A673 (cell line): Measurements from ENCODE around the gene XRCC4. TPM values are rescaled to one million over a fixed set of nuclear protein-coding genes. Genes with fewer than 3 reads are reported as not detected.

Experiments used
- BruUV-seq: library from RNA; stranded (reverse); fragments of 400-500 nt; replicated peaks from 2 replicates; lab custom pipeline; 2021; lab: Mats Ljungman, UMichigan
- CTCF ChIA-PET: fragments of 300-600 bp; sonication (Branson Sonifier 250); formaldehyde crosslinking; loops from one replicate; lab custom pipeline; 2022; ENCODE audit warnings: antibody characterized with exemption; lab: Charles Lee
- POLR2A ChIA-PET: fragments of 300-600 bp; sonication (Branson Sonifier 250); formaldehyde crosslinking; loops from one replicate; lab custom pipeline; 2022; ENCODE audit warnings: antibody characterized with exemption; ENCODE audit not compliant: low non-redundant PET; lab: Charles Lee
- DNase-seq: peaks from one replicate; pipeline ENCODE4 v3.0.0-alpha.2; 2015; ENCODE audit warnings: low spot score
- H3K27ac ChIP-seq: fragments of 200-600 bp; sonication (generic); 2 replicates; pipeline ENCODE4 v1.5.1; 2016; ENCODE audit warnings: mixed run types, low read depth, mild to moderate bottlenecking, mixed read lengths, antibody characterized with exemption, low read length; ENCODE audit not compliant: poor library complexity, severe bottlenecking
- H3K27me3 ChIP-seq: fragments of 200-600 bp; sonication (generic); replicated peaks from 2 replicates; pipeline ENCODE4 v1.6.1; 2017; ENCODE audit warnings: mixed run types, low read depth, mild to moderate bottlenecking, mixed read lengths, antibody characterized with exemption, low read length; ENCODE audit not compliant: insufficient read depth, poor library complexity
- H3K36me3 ChIP-seq: fragments of 200-600 bp; sonication (generic); 2 replicates; pipeline ENCODE4 v1.6.1; 2016; ENCODE audit warnings: mixed run types, mild to moderate bottlenecking, mixed read lengths, antibody characterized with exemption, low read length; ENCODE audit not compliant: insufficient read depth, poor library complexity, severe bottlenecking
- H3K4me1 ChIP-seq: fragments of 200-600 bp; sonication (generic); 2 replicates; pipeline ENCODE4 v1.6.1; 2017; ENCODE audit warnings: mixed run types, mild to moderate bottlenecking, mixed read lengths, antibody characterized with exemption, low read length; ENCODE audit not compliant: insufficient read depth, poor library complexity, severe bottlenecking
- H3K4me3 ChIP-seq: fragments of 200-600 bp; sonication (generic); 2 replicates; pipeline ENCODE4 v1.5.1; 2016; ENCODE audit warnings: low read depth, mixed run types, mild to moderate bottlenecking, mixed read lengths, low read length; ENCODE audit not compliant: poor library complexity, severe bottlenecking
- H3K9me3 ChIP-seq: fragments of 200-600 bp; sonication (generic); 2 replicates; pipeline ENCODE4 v1.6.1; 2016; ENCODE audit warnings: mixed run types, low read depth, mild to moderate bottlenecking, mixed read lengths, antibody characterized with exemption, low read length; ENCODE audit not compliant: poor library complexity, severe bottlenecking
- EZH2 ChIP-seq: fragments of 200-600 bp; sonication (generic); IDR thresholded peaks from 2 replicates; pipeline ENCODE4 v1.6.1; 2017; ENCODE audit warnings: borderline replicate concordance, low read depth, mild to moderate bottlenecking, mixed read lengths, antibody characterized with exemption, low read length; ENCODE audit not compliant: poor library complexity, severe bottlenecking
- intact Hi-C: fragments of 100-400 bp; cut with micrococcal nuclease; formaldehyde crosslinking; loops from one replicate; pipeline ENCODE4 v1.10.0; 2022; ENCODE audit not compliant: unreplicated experiment
- total RNA-seq: library from RNA; stranded (reverse); gene quantifications from 2 replicates; pipeline ENCODE4 v1.2.3, GENCODE V29; 2021
- TF ChIP-seq, protein P1 (sequence below): fragments of 300-800, 200-600 bp; sonication (generic); conservative IDR thresholded peaks from 2 replicates; pipeline ENCODE4 v1.5.1; 2017; ENCODE audit warnings: low read depth, mild to moderate bottlenecking, antibody characterized with exemption, low read length, moderate library complexity, mixed read lengths

Gene XRCC4
- total RNA-seq, 1 experiment from 2014 or later: 8.1 TPM

- POLR2A ChIA-PET: no interaction called here
- peak; percentile 1 for DNase-seq
Measured at GRCh38 chr5:83368319-83368718, 291.0 kb downstream of the XRCC4 start.

DNA sequence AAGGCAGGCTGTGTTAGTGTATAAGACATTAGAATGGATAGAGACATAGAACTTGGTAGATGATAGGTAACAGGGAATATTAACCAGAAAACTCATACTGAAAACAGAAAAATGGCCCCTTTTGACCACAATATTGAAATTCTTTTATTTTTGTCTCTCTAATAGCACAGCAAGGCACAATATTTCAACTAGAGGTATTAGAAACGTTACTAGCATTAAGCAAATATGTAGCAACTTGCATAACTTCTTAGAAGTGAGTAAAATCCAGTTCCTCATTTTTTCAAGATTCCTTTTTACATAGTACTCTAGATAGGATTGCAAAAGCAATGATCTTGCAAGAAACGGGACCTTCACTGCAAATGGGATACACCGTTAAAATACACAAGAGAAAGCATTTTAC is 291.5 kb downstream of the XRCC4 start:
- Histone ChIP-seq H3K36me3 (no peaks in the 10 kb centered on the region), H3K27ac (no peak overlapping the region), H3K27me3 (no peaks in the 10 kb centered on the region), H3K9me3 (no peaks in the 10 kb centered on the region), H3K4me1 (no peaks in the 10 kb centered on the region), H3K4me3 (no peak overlapping the region)
- ChIA-PET POLR2A (no interaction called here), CTCF (no interaction called here)
- no peak for DNase-seq
- intact Hi-C loops: no loop called here
- no TSS peak for BruUV-seq
- TF ChIP-seq EZH2: no peak
- TF ChIP-seq, protein P1, sequence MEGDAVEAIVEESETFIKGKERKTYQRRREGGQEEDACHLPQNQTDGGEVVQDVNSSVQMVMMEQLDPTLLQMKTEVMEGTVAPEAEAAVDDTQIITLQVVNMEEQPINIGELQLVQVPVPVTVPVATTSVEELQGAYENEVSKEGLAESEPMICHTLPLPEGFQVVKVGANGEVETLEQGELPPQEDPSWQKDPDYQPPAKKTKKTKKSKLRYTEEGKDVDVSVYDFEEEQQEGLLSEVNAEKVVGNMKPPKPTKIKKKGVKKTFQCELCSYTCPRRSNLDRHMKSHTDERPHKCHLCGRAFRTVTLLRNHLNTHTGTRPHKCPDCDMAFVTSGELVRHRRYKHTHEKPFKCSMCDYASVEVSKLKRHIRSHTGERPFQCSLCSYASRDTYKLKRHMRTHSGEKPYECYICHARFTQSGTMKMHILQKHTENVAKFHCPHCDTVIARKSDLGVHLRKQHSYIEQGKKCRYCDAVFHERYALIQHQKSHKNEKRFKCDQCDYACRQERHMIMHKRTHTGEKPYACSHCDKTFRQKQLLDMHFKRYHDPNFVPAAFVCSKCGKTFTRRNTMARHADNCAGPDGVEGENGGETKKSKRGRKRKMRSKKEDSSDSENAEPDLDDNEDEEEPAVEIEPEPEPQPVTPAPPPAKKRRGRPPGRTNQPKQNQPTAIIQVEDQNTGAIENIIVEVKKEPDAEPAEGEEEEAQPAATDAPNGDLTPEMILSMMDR: no peak

More at GRCh38 chr5:83368319-83368718, 291.0 kb downstream of the XRCC4 start:
- Histone ChIP-seq H3K4me3 (no peak overlapping the region), H3K4me1 (no peaks in the 10 kb centered on the region), H3K9me3 (no peaks in the 10 kb centered on the region), H3K36me3 (no peaks in the 10 kb centered on the region), H3K27ac (no peak overlapping the region), H3K27me3 (no peaks in the 10 kb centered on the region)
- intact Hi-C loops: no loop called here
- TF ChIP-seq EZH2: no peak
- TF ChIP-seq, protein P1: no peak
- no TSS peak for BruUV-seq
- CTCF ChIA-PET: no interaction called here

DNA sequence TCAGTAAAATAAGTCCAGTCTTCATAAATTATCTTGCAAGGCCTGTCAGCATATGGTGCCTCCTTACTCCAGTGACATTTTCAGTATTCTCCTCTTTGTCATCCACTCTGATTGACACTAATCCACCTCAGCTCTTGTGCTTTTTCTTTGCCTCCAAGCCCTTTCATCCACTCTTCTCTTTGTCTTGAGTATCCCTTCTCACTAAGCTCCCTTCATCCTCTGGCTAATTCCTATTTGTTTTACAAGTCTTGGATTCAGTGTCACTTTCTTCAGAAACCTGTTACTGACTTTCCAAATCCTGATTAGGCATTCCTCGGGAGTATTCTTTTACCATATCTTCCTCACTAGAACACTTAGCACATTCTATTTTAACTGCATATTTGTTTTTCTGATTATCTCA is 293.6 kb downstream of the XRCC4 start:
- intact Hi-C loops: no loop called here
- H3K4me3 ChIP-seq: no peak overlapping the region
- BruUV-seq: no TSS peak
- no peaks in the 10 kb centered on the region for H3K27me3 ChIP-seq
- ChIA-PET POLR2A (interaction anchor here (0.5 kb wide), 1 partner anchor 821 kb away, joined by 8 read pairs; no protein-coding TSS in a partner anchor), CTCF (no interaction called here)
- H3K36me3 ChIP-seq: no peaks in the 10 kb centered on the region
- DNase-seq: no peak
- H3K4me1 ChIP-seq: no peaks in the 10 kb centered on the region
- H3K9me3 ChIP-seq: no peaks in the 10 kb centered on the region
- TF ChIP-seq, protein P1: no peak
- no peak for TF ChIP-seq EZH2
- H3K27ac ChIP-seq: no peak overlapping the region
